HG02852 (cell line): ENCODE data around the gene FYN.
A peak's percentile ranks its signal among the peaks of the same experiment; 100 is the strongest.

Experiments
- ATAC-seq: cut with Tn5 transposase; IDR thresholded peaks from one replicate; pipeline ENCODE4 v1.9.1; 2021; ENCODE audit warnings: mild to moderate bottlenecking, moderate library complexity; ENCODE audit not compliant: unreplicated experiment

The FYN gene

DNA sequence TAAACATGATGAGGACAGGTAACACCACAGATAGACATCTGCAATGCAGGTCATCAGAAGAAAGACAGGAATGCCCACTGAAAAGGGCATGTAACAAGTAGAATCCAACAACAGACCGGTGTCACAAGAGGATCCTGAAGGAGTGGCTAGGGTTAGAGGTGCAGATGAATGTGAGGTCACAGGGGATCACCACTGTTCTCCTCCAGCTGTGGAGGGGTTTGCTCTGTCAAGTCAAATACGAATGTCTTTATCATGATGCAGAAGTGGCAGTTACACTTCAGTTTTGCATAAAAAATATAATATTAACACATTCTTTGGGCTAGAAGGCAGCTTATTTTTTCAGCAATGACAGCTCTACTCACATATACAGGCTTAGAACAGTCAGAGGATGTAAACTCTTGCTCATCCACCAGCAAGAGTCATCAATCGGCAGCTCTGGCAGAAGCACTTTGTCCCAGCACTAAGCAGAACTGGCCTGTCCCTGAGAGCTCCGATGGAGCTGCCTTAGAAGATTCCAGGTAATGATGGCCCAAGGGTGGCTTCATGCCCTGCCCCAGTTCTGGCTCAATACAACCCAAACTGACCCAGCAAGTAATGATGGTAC is 137.1 kb downstream of the FYN start:
- no peak for ATAC-seq

DNA sequence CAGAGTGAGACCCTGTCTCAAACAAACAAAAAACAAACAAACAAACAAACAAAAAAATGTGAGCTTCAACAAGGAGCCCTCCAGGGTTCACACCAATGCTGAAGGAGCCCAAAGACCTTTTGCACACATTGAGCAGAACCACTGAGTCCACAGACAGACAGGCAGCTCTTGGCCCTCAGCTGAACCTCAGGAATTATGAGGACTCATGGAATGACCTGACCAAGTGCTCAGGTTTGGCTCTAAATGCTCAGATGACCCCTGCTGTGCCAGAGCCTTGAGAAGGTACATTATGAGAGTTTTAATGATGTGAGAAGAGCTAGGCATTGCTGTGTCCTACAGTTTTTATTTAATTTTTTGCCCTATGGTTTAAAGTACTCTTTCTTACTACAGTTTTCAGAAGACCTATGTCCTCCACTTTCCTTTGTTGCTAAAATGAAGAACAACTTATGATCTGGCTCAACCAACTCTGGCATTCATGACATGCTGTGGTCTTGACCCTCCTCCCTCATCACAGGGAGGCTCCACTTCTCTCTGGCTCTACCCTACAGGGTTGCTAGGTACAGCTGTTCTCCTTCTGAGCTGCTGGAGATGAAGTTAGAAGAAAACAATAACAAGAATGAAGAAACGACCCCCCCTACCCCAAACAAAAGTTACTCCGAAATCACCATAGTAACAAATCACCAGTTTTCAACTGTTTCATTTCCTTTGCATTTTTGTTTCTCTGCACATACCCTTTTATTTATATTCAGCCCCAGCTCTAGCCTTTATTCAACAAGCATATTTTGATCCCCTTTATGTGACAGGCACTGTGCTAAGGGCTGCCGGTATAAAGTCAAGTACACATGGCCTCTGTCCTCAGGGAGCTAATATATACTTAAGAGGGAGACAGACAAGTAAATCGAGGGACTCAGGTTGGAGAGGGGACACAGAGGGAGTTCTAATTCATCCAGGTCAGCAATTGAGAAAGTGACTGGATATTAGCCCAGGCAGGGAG is 138.9 kb downstream of the FYN start:
- ATAC-seq, result no peak

DNA sequence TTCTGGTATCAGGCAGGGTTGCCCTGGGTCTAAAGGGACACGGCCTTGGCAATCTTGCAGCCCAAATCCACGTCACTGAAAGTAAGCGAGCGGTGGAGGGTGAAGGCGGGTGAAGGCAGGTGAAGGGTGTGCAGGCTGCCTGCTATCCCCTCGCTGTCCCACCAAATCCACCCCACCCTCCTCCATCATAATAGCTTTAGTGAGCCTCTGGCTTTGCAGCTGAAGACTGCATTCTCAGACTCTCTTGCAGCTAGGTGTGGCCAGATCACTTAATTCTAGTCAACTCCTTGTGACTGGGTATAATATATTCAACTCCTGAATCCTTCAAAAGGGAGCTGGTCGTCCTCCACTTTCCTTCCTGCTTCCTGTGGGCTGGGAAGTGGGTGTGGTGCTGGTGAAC is 140.9 kb downstream of the FYN start:
- no peak for ATAC-seq

DNA sequence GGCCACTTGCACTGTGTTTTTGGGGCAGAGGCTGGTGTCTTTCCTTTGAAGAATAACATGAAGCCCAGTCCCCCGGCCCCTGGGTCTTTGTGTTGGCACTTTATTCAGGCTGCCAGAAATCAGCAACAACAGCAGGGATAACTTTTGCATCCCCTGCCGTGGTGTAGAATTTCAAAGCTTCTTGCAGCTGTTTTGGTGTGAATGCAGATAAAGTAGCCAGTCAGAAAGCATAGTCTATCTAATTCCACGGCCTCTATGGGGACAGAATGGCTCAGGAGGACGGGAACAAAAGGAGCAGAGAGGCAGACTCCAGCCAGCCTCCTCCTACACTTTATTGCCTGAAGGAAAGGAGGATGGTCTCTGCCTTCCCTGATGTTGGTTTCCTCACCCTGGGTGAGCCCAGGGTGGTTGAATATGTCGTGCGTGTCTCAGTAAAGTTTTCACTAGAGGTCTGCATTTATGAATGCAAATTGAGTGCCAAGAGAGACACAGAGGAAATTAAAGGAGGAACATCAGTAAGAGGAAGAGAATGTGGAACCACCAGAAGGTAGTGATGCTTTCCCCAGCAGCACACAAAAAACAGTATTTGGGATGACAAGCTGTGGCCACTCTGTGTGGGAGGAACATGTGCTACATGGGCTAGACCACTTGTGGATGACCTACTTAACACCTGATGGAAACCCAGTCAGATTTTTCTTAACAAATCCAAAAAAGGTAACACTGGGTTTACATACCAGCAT is 141.6 kb downstream of the FYN start:
- no peak for ATAC-seq

DNA sequence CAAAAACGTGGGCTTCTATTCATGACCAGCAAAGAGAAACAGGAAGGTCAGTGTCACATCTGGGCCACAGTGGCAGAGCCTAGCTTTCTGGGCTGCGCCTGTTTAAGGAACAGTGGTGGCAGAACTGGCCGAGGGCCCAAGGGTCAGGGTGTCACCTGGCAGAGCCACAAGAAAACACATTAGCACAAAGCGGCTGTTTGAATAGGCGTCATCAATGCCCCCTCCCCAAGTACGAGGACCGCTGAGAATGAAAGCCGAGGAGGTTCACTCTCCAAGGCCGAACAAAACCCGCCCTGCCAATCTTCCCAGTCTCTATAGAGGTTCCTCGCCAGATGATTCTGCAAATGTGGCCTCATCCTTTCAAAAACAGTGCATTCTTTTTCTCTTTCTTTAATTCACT is 142.4 kb downstream of the FYN start:
- ATAC-seq, result no peak

DNA sequence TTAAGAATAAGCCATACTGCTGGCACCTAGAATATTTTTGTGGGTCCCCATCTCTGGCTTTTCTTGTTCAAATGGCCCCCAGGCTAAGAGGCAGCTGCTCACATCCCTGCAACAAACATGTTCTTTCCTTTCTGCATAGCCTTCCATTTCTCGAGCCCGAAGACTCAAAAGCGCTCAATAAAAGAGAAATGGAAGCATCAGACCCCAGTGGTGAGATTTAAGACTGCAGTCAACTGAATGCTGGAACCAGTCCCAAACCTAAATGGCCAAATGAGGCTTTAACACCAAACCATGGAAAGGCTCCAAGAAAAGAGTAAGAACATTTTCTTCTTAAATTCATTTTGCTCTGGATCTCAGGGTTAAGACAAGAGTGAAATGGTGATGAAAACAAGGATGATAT is 145.4 kb downstream of the FYN start:
- ATAC-seq, result no peak

GRCh38 chr6:111727041-111727440 is 146.2 kb downstream of the FYN start:
- no peak for ATAC-seq

GRCh38 chr6:111725446-111726112 is 147.7 kb downstream of the FYN start:
- no peak for ATAC-seq

DNA sequence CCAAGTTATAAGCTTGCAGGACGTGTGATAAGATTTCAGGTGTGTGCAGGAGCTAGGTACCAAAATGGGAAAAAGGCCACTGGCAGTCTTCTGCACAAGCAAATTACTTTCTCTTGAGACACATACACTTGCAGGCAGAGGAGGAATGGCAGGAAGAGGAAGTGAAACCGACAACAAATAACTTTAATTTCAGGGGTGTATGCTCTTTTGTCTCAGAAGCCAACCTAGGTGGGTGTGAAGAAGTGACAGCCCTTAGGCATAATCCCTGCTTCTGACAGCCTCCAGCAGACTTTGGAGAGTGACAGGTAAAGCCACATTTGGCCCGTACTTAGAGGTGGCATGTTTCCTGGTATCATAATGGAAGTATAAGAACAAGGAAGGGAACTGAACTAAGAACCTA is 148.7 kb downstream of the FYN start:
- peak; percentile 99 for ATAC-seq

DNA sequence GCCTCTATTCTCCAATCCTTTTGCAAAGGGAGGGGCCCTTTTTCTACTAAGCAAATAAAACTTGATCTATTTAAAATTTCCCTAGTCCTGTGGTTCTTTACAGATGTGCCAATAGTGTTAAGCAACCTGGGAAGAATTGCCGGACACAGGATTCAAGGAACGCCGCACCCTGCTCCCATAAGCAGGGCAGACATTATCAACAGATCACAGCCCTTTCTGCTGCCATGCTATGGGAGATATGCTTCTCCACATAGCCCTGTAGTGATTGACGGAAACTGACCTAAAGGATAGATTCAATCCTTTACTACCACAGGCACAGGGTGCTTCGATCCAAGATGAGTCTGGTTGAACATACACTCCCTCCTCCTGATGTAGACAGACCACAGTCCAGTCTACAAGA is 149.2 kb downstream of the FYN start:
- peak; percentile 26 for ATAC-seq

DNA sequence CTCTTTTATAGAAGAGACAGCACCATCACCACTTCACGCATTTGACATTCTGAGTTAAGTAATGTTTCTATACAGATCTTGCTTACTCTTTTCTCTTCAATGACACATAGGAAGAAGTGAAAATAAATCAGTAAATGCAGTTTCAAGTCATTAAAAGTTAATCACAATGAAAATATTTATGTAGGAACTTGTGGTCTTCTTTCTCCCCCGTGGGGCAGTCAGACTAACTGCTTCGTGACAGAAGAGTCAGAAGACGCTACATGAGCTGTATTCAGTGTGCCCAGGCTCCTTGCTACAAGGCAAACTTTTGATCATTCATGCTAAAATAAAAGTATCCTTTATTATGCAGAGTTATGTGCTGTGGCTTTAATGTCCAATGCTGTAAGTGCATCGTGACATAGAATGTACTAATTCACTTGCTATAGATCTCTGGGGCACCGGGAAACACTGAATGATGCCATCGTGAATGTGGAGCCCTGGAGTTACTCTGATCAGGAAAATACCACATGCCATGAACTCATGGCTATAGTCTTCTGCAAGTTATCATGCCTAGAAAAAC is 149.8 kb downstream of the FYN start:
- ATAC-seq, result no peak

DNA sequence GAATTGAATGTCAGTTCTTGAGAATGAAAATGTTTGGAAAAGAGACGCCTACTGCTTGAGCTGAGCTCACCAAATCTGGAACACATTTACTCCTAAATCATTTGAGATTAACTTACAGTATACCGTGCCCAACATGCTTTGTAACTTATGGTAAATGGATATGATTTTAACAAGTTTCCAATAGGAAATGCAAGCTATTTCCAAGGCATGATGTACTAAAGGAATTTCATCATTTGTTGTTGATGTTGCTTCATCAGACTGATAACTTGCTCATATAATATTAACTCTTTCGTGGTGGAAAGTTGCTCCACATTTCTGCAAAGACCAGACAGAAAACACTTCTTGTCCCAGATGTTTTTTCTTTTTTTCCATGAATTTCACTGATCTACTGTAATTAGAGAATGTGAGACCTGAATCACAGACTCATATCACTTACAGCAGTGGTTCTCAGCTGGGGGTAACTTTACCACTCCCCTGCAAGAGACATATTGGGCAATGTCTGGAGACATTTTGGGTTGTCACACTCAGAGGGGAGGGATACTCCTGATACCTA is 151.0 kb downstream of the FYN start:
- ATAC-seq, result no peak

DNA sequence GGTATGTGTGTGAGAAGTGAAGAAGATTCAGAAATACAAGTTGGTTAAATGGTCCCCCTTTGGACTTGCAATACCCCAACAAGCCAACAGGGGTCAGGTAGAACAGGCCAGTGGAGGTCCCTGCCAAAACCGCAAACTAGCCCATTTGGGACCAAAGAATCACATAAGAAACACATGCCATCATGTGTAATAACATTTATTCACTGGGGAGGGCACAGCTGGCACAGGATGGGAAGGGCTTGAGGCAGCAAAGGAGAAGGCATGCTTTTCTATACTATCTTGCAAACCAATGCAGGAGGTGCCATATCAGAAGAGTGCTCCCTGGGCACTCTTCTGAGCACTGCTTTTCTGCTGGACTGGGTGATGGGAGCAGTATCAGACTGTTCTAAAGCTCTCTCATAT is 151.5 kb downstream of the FYN start:
- ATAC-seq, result no peak

DNA sequence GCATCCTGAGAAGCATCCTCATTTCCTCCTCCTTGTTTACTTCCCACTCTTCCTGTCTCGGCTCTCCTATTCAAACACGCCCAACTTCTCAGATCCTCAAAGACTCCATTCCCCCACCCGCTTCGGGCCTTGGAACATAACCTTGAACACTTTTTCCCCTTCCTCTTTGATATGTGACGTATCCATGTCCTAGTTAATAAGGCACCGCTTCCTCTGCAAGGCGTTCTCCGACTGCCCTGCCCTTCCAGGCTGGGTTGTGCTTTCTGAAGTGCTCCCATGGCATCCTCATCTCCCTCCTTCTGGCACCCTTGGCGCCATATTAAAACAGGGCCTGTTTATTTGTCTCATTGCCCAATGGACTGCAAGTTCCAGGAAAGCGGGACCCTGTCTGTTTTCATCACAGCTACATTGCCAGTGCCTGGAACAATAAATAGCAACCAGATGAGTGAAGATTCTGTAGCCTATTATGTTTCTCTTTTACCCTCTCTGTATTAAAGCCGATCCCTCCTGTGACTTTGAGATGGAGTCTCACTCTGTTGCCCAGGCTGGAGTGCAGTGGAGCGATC is 152.2 kb downstream of the FYN start:
- ATAC-seq, result no peak

DNA sequence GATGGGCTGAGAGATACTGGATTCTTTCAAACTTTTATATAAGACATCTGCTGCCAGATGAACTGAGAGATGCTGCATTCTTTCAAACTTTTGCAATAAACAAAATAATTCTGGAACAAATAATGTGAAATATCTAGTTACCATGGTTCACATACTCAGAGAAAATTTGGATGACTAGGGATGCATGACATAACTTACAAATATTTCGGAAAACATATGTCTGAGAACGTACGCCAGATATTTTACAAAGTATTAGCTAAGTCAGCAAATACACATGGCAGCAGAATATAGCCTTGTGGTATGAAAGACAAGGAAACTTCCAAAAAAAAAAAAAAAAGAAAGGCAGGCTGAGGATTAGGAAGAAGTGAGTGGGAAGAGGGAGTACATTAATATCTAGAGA is 154.3 kb downstream of the FYN start:
- ATAC-seq, result no peak

DNA sequence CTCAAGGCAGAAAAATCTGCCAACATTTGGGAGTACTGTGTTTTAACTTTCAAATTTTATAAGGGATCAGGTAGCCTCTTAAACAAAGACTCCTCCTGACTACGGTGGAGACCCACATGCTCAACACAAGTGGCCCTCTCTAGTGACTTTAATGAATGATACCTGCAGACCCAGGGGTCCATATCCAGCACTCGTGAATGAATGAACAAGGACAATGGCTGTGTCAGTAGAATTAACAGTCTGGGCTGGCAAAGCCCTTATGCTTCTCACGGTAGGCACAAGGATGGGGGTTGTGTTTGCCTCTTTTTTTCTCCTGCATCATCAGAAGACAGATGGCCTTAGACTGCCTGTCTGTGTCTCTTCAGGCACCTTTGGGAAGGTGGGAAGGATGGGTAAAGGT is 154.9 kb downstream of the FYN start:
- ATAC-seq, result no peak

DNA sequence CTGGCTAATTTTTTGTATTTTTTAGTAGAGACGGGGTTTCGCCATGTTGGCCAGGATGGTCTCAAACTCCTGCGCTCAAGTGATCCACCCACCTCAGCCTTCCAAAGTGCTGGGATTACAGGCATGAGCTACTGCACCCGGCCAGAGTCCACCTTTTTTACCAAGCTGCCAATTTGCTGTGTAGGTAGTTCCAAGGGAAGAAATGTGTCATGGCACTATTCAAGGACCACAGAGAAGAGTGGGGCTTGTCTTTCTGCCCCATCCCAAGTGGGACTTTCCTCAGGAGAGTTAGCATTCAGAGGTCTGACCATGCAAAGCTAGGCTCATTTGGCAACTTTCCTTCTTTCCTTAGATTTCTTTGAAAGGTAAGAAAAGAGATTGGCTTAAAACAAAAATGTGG is 155.6 kb downstream of the FYN start:
- no peak for ATAC-seq

DNA sequence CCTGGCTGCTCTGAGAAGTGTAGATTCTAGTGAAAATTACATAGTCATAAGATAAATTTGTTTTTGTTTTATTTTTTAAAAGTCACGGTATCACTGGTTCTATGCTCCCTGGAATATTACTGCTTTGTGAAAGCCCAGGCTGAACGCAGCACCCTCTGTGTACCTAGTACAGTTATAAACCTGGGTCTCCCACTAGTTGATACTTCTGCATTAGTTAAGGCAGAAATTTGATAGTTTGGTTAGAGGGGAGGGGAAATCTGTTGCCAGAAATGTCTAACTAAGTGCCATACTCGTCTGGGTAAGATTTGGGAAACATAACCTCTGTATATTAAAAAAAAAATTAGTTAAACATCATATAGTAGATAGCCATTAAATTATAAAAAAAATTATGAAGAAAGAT is 156.9 kb downstream of the FYN start:
- ATAC-seq, result no peak

GRCh38 chr6:111715321-111715720 is 157.9 kb downstream of the FYN start:
- no peak for ATAC-seq
